ENCODE results near the gene CLN6.

GRCh38 chr15:68177742-68178141 is 51.8 kb downstream of the CLN6 start:
- TF ChIP-seq EZH2 (IDR thresholded peaks at IDR 0.05; ENCODE audit: insufficient read depth, poor library complexity, severe bottlenecking) (no peak), EZH2phosphoT487 (IDR thresholded peaks at IDR 0.05; ENCODE audit: insufficient read depth, low read depth) (no peak)

Data from GM23248 (cell line).